Nasal cavity respiratory epithelium epithelial cell of viscerocranial mucosa (primary cell): ENCODE measurements around the gene TWF1. TPM values are rescaled to one million over a fixed set of nuclear protein-coding genes. Genes with fewer than 3 reads are reported as not detected.

Experiments
- total RNA-seq: library from RNA; depleted of rRNA; stranded (reverse); fragments of >200 nt; gene quantifications from 2 replicates; pipeline ENCODE4 v1.2.3, GENCODE V29; 2014

Gene TWF1
- total RNA-seq, result 150 and 183 TPM in 2 replicates

GRCh38 chr12:43805860-43806736 lies at the start of gene TWF1:
Gene TWF1, minus strand, starts transcription at chr12:43806317. Its CDS starts 72 bp downstream, at chr12:43806245.

GRCh38 chr12:43835656-43836474 lies 29.7 kb upstream of the TWF1 start, which contains the start of gene TMEM117:
Gene TMEM117, plus strand, starts transcription at chr12:43836081.

GRCh38 chr12:43758728-43759563 lies 47.2 kb downstream of the TWF1 start, which contains the start of the genes IRAK4 and PUS7L:
Gene IRAK4, plus strand, starts transcription at chr12:43758951. Its CDS starts 9,161 bp downstream, at chr12:43768112.
Gene PUS7L, minus strand, starts transcription at chr12:43758790. Its CDS starts 3,545 bp downstream, at chr12:43755245.

Other genes starting within 250 kb of the TWF1 start
- gene PUS7L, start 47.5 kb downstream of the TWF1 start, total RNA-seq, result 18.1 and 30.0 TPM in 2 replicates
- 14.0 and 14.4 TPM in 2 replicates for gene IRAK4, start 47.4 kb downstream of the TWF1 start, total RNA-seq
- 12.3 and 16.3 TPM in 2 replicates for gene TMEM117, start 29.8 kb upstream of the TWF1 start, total RNA-seq